Left renal cortex interstitium (tissue), 4 donors: Measurements from ENCODE around the gene BRD2. TPM values are rescaled to one million over a fixed set of nuclear protein-coding genes. Genes with fewer than 3 reads are reported as not detected.

ENCODE experiments used
- DNase-seq, 4 donors: peaks; one replicate each; pipeline ENCODE4 v3.0.0-alpha.2; 2013; ENCODE audit warnings: low read depth in 4 of 4, low spot score in 2 of 4, missing footprints in 1 of 4
- polyA plus RNA-seq, 4 donors: library from polyadenylated mRNA; unstranded; fragments of 120-200 nt; gene quantifications; one replicate each; pipeline ENCODE4 v1.2.1, GENCODE V29; 2013; ENCODE audit not compliant: insufficient read length in 4 of 4

Gene BRD2
- polyA plus RNA-seq, 4 donors: 272 to 341 (median 317) TPM

- DNase-seq: no peak
These were observed 51.0 kb downstream of the BRD2 start for GRCh38 chr6:33019372-33019771.

GRCh38 chr6:33021917-33022316 is 53.5 kb downstream of the BRD2 start:
- no peak for DNase-seq

- DNase-seq: no peak
These were observed 55.1 kb downstream of the BRD2 start for GRCh38 chr6:33023536-33023935.

- DNase-seq: no peak
These were observed 56.1 kb downstream of the BRD2 start for GRCh38 chr6:33024521-33024920.

GRCh38 chr6:33028220-33028849 is 59.9 kb downstream of the BRD2 start:
- no peak for DNase-seq

- DNase-seq: no peak
These were observed 61.2 kb downstream of the BRD2 start for GRCh38 chr6:33029328-33030184.

GRCh38 chr6:33030245-33030644 is 61.9 kb downstream of the BRD2 start:
- no peak for DNase-seq

Other genes with a start within 250 kb of the BRD2 start
- gene HLA-DQA2, start 227.2 kb upstream of the BRD2 start, polyA plus RNA-seq: under 1 TPM in 2 of 4 donors, not detected in 2; 0.16 to 0.21 TPM
- 1 to 10 TPM in 3 of 4 donors, not detected in 1; 1.0 to 1.6 (median 1.2) TPM for gene HLA-DQB2, start 205.1 kb upstream of the BRD2 start, polyA plus RNA-seq
- under 1 TPM in 3 of 4 donors, not detected in 1; 0.14 to 0.21 (median 0.17) TPM for gene HLA-DOB, start 151.6 kb upstream of the BRD2 start, polyA plus RNA-seq
- gene TAP2, start 129.9 kb upstream of the BRD2 start, polyA plus RNA-seq: 10 to 100 TPM; 12.6 to 17.4 (median 13.1) TPM
- 10 to 100 TPM; 17.9 to 27.3 (median 24.3) TPM for gene PSMB8, start 124.5 kb upstream of the BRD2 start, polyA plus RNA-seq
- gene TAP1, start 114.9 kb upstream of the BRD2 start, polyA plus RNA-seq: 10 to 100 TPM in 3 of 4 donors, 1 to 10 TPM in 1; 9.2 to 11.9 (median 11.8) TPM
- gene PSMB9, start 114.4 kb upstream of the BRD2 start, polyA plus RNA-seq: 1 to 10 TPM; 4.4 to 8.4 (median 7.7) TPM
- 10 to 100 TPM; 67.0 to 71.1 (median 68.7) TPM for gene HLA-DMB, start 27.6 kb upstream of the BRD2 start, polyA plus RNA-seq
- gene HLA-DMA, start 15.5 kb upstream of the BRD2 start, polyA plus RNA-seq: 10 to 100 TPM; 13.3 to 19.3 (median 16.9) TPM
- gene HLA-DOA, start 41.0 kb downstream of the BRD2 start, polyA plus RNA-seq: 1 to 10 TPM; 4.6 to 5.4 (median 5.3) TPM
- 10 to 100 TPM; 16.8 to 39.8 (median 19.2) TPM for gene HLA-DPA1, start 105.1 kb downstream of the BRD2 start, polyA plus RNA-seq
- gene HLA-DPB1, start 107.4 kb downstream of the BRD2 start, polyA plus RNA-seq: 10 to 100 TPM; 17.5 to 24.7 (median 21.9) TPM
- 1 to 10 TPM; 4.1 to 6.6 (median 5.6) TPM for gene COL11A2, start 223.9 kb downstream of the BRD2 start, polyA plus RNA-seq
- gene RXRB, start 232.1 kb downstream of the BRD2 start, polyA plus RNA-seq: 10 to 100 TPM; 49.6 to 67.6 (median 57.0) TPM
- gene SLC39A7, start 232.3 kb downstream of the BRD2 start, polyA plus RNA-seq: 100 to 1,000 TPM; 105 to 127 (median 111) TPM
- 10 to 100 TPM; 25.3 to 31.0 (median 27.6) TPM for gene HSD17B8, start 236.1 kb downstream of the BRD2 start, polyA plus RNA-seq
- 10 to 100 TPM; 51.7 to 73.1 (median 66.6) TPM for gene RING1, start 239.9 kb downstream of the BRD2 start, polyA plus RNA-seq